C4-2B (cell line): ENCODE data around the gene TMEM175.

Experiments used
- CTCF ChIP-seq: fragments of 450-650 bp; conservative IDR thresholded peaks from 2 replicates; pipeline ENCODE4 v1.5.1; 2017; ENCODE audit warnings: mild to moderate bottlenecking
- ZFX ChIP-seq: fragments of 450-650 bp; IDR thresholded peaks from 2 replicates; pipeline ENCODE4 v1.6.1; 2017

- no peak for TF ChIP-seq CTCF
- TF ChIP-seq ZFX = no peak
Measured at GRCh38 chr4:914531-914930, 17.7 kb upstream of the TMEM175 start.
